ENCODE measurements around the gene B9D1.

The B9D1 gene

GRCh38 chr17:19388791-19389785 is 26.6 kb upstream of the B9D1 start:
- no peak for DNase-seq (ENCODE audit: low read depth)

GRCh38 chr17:19387921-19388521 is 25.5 kb upstream of the B9D1 start:
- DNase-seq (ENCODE audit: low read depth) = no peak

- DNase-seq (ENCODE audit: low read depth) = no peak
Measured at GRCh38 chr17:19386974-19387920, 24.7 kb upstream of the B9D1 start, which contains the start of gene MFAP4. MFAP4 (minus strand) TSS chr17:19387190; CDS start chr17:19387155, 35 bp downstream.

- no peak for DNase-seq (ENCODE audit: low read depth)
Measured at GRCh38 chr17:19386051-19386929, 23.8 kb upstream of the B9D1 start.

GRCh38 chr17:19385521-19385983 is 23.0 kb upstream of the B9D1 start:
- DNase-seq (ENCODE audit: low read depth) = no peak

- no peak for DNase-seq (ENCODE audit: low read depth)
Measured at GRCh38 chr17:19384723-19385391, 22.3 kb upstream of the B9D1 start.

GRCh38 chr17:19383681-19384470 is 21.4 kb upstream of the B9D1 start:
- no peak for DNase-seq (ENCODE audit: low read depth)

GRCh38 chr17:19382531-19383444 is 20.3 kb upstream of the B9D1 start:
- DNase-seq (ENCODE audit: low read depth) = no peak

- no peak for DNase-seq (ENCODE audit: low read depth)
Measured at GRCh38 chr17:19381741-19382444, 19.4 kb upstream of the B9D1 start.

GRCh38 chr17:19381361-19381740 is 18.8 kb upstream of the B9D1 start:
- DNase-seq (ENCODE audit: low read depth) = no peak

GRCh38 chr17:19380481-19381301 is 18.2 kb upstream of the B9D1 start:
- DNase-seq (ENCODE audit: low read depth) = no peak

GRCh38 chr17:19379361-19380065 is 17.0 kb upstream of the B9D1 start:
- no peak for DNase-seq (ENCODE audit: low read depth)

- no peak for DNase-seq (ENCODE audit: low read depth)
Measured at GRCh38 chr17:19378416-19379360, 16.2 kb upstream of the B9D1 start, which contains the start of gene MAPK7. MAPK7 (plus strand) TSS chr17:19378498; CDS start chr17:19378901, 403 bp downstream.

GRCh38 chr17:19377602-19378415 is 15.3 kb upstream of the B9D1 start:
- DNase-seq (ENCODE audit: low read depth) = peak; percentile 88

All from stimulated activated CD8-positive, alpha-beta memory T cell treated with anti-CD3 and anti-CD28 coated beads, Interleukin-12 subunit alpha, Interleukin-12 subunit beta, amount 100 ng/mL, for 4 hours (primary cell).